OCI-LY1 (cell line): ENCODE results near the gene MARS1.

ENCODE experiments used
- CTCF ChIP-seq: fragments of 200-600 bp; sonication (generic), shearing (Covaris generic); IDR thresholded peaks from 2 replicates; pipeline ENCODE4 v1.5.1; 2017; ENCODE audit warnings: mild to moderate bottlenecking, antibody characterized with exemption, low read length, moderate library complexity, mixed read lengths
- EZH2 ChIP-seq: fragments of 200-600 bp; sonication (generic), shearing (Covaris generic); IDR thresholded peaks from 2 replicates; pipeline ENCODE4 v1.8.0; 2017; ENCODE audit warnings: borderline replicate concordance, mixed run types, mild to moderate bottlenecking, antibody characterized with exemption, low read length, moderate library complexity, mixed read lengths

DNA sequence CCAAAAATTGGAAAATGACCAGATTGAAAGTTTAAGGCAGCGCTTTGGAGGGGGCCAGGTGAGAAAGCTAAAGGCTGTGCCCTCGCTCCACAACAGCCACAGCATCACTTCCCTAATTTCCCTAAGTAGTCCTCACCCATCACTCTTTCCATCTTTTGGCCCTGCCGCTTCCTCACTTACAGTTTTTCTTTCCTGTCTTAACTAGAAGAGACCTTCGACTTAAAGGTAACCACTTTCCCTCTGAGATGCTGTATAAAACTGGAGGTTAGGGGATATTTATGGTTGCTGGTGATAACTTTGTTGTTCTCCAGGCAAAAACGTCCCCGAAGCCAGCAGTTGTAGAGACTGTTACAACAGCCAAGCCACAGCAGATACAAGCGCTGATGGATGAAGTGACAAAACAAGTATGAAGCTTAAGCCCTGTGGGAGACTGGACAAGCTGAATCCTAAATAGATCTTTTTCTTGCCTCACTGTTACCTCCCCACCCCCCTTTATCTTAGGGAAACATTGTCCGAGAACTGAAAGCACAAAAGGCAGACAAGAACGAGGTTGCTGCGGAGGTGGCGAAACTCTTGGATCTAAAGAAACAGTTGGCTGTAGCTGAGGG is 28.2 kb downstream of the MARS1 start:
- TF ChIP-seq CTCF: no peak
- TF ChIP-seq EZH2: no peak
